ENCODE data around the gene SCIN.
A peak's percentile ranks its signal among the peaks of the same experiment; 100 is the strongest.
"Not testable (repeated sequence)": the region's sequence is repeated elsewhere in the genome, so short reads cannot be mapped to it uniquely, and the experiment has no call there.

Gene SCIN

GRCh38 chr7:12683678-12684585 is 113.4 kb downstream of the SCIN start:
- no peak overlapping the region for H3K27ac ChIP-seq
- TF ChIP-seq ZFX (IDR thresholded peaks at IDR 0.05; ENCODE audit: borderline replicate concordance) (no peak), CTCF (IDR thresholded peaks at IDR 0.05) (peak; percentile 64)

GRCh38 chr7:12684733-12685132 is 114.2 kb downstream of the SCIN start:
- H3K27ac ChIP-seq: no peak overlapping the region
- TF ChIP-seq CTCF (IDR thresholded peaks at IDR 0.05) (no peak), ZFX (IDR thresholded peaks at IDR 0.05; ENCODE audit: borderline replicate concordance) (no peak)

GRCh38 chr7:12685550-12685949 is 115.0 kb downstream of the SCIN start:
- TF ChIP-seq ZFX (IDR thresholded peaks at IDR 0.05; ENCODE audit: borderline replicate concordance) (no peak), CTCF (IDR thresholded peaks at IDR 0.05) (peak; percentile 90)
- H3K27ac ChIP-seq: peak overlapping the region; percentile 98

GRCh38 chr7:12686234-12686890 is 115.8 kb downstream of the SCIN start:
- TF ChIP-seq ZFX (IDR thresholded peaks at IDR 0.05; ENCODE audit: borderline replicate concordance) (no peak), CTCF (IDR thresholded peaks at IDR 0.05) (peak; percentile 99)

GRCh38 chr7:12686891-12687717 is 116.6 kb downstream of the SCIN start, which contains the start of gene ARL4A:
Gene ARL4A, plus strand, starts transcription at chr7:12687633. Its CDS starts 622 bp downstream, at chr7:12688255.
- peak within 1 kb of the TSS; percentile 98 for H3K27ac ChIP-seq
- TF ChIP-seq ZFX (IDR thresholded peaks at IDR 0.05; ENCODE audit: borderline replicate concordance) (no peak), CTCF (IDR thresholded peaks at IDR 0.05) (peak; percentile 87)

More at GRCh38 chr7:12686234-12686890, 115.8 kb downstream of the SCIN start:
- peak overlapping the region; percentile 98 for H3K27ac ChIP-seq

GRCh38 chr7:12687718-12688171 is 117.2 kb downstream of the SCIN start:
- no peak for TF ChIP-seq ZFX (IDR thresholded peaks at IDR 0.05; ENCODE audit: borderline replicate concordance)
- no peak for TF ChIP-seq CTCF (IDR thresholded peaks at IDR 0.05)
- peak overlapping the region; percentile 98 for H3K27ac ChIP-seq

GRCh38 chr7:12688485-12689170 is 118.1 kb downstream of the SCIN start:
- not testable (repeated sequence) for H3K27ac ChIP-seq
